Trophoblast cell (in vitro differentiated cells and primary cell): ENCODE results near the gene P2RX7.
"Not testable (repeated sequence)": the region's sequence is repeated elsewhere in the genome, so short reads cannot be mapped to it uniquely, and the experiment has no call there.

ENCODE experiments used
- DNase-seq, 2 donors: peaks; one replicate each; pipeline ENCODE4 v3.0.0-alpha.2; 2016
- H2AFZ ChIP-seq: 2 replicates; pipeline ENCODE4 v1.6.1; 2013; ENCODE audit warnings: low read length, moderate library complexity, mild to moderate bottlenecking; ENCODE audit not compliant: insufficient read depth, poor library complexity
- H2AK5ac ChIP-seq: 2 replicates; pipeline ENCODE4 v1.6.1; 2013; ENCODE audit warnings: mild to moderate bottlenecking, low read length
- H2BK120ac ChIP-seq: 2 replicates; pipeline ENCODE4 v1.6.1; 2013; ENCODE audit warnings: low read length, mild to moderate bottlenecking, moderate library complexity; ENCODE audit not compliant: insufficient read depth, poor library complexity
- H2BK12ac ChIP-seq: 2 replicates; pipeline ENCODE4 v1.6.1; 2013; ENCODE audit warnings: mild to moderate bottlenecking, low read length, moderate library complexity
- H2BK5ac ChIP-seq: 2 replicates; pipeline ENCODE4 v1.6.1; 2013; ENCODE audit warnings: low read length, low read depth, moderate library complexity, mild to moderate bottlenecking; ENCODE audit not compliant: poor library complexity
- H3K14ac ChIP-seq: 2 replicates; pipeline ENCODE4 v1.6.1; 2013; ENCODE audit warnings: mild to moderate bottlenecking, low read length
- H3K18ac ChIP-seq: 2 replicates; pipeline ENCODE4 v1.6.1; 2013; ENCODE audit warnings: mild to moderate bottlenecking, low read length
- H3K23ac ChIP-seq: 2 replicates; pipeline ENCODE4 v1.6.1; 2013; ENCODE audit warnings: low read length
- H3K27ac ChIP-seq: 2 replicates; pipeline ENCODE4 v1.5.1; 2013; ENCODE audit warnings: low read depth, mild to moderate bottlenecking, inconsistent platforms, low read length, moderate library complexity
- H3K27me3 ChIP-seq: 2 replicates; pipeline ENCODE4 v1.6.1; 2013; ENCODE audit warnings: inconsistent platforms, mild to moderate bottlenecking, low read length, moderate library complexity; ENCODE audit not compliant: insufficient read depth
- H3K36me3 ChIP-seq, 2 experiments: 1 replicate in 1 of 2; 2 replicates in 1 of 2; pipeline ENCODE4 v1.6.1; 2013; ENCODE audit warnings: low read length in 2 of 2, mild to moderate bottlenecking in 2 of 2, moderate library complexity in 1 of 2; ENCODE audit not compliant: insufficient read depth in 2 of 2, control insufficient read depth in 1 of 2
- H3K4ac ChIP-seq: 2 replicates; pipeline ENCODE4 v1.6.1; 2013; ENCODE audit warnings: low read depth, mild to moderate bottlenecking, low read length, moderate library complexity
- H3K4me1 ChIP-seq, 2 experiments: 1 replicate in 1 of 2; 2 replicates in 1 of 2; pipeline ENCODE4 v1.6.1; 2013; ENCODE audit warnings: low read length in 2 of 2, mild to moderate bottlenecking in 2 of 2, moderate library complexity in 1 of 2; ENCODE audit not compliant: insufficient read depth in 2 of 2, control insufficient read depth in 1 of 2
- H3K4me2 ChIP-seq: 2 replicates; pipeline ENCODE4 v1.6.1; 2013; ENCODE audit warnings: inconsistent platforms, mild to moderate bottlenecking, low read length, moderate library complexity
- H3K4me3 ChIP-seq: 2 replicates; pipeline ENCODE4 v1.5.1; 2013; ENCODE audit warnings: mild to moderate bottlenecking, low read depth, low read length, inconsistent platforms
- H3K79me1 ChIP-seq: one replicate; pipeline ENCODE4 v1.6.1; 2013; ENCODE audit warnings: low read length
- H3K79me2 ChIP-seq: 2 replicates; pipeline ENCODE4 v1.6.1; 2013; ENCODE audit warnings: low read length, mild to moderate bottlenecking; ENCODE audit not compliant: control insufficient read depth, insufficient read depth, poor library complexity
- H3K9ac ChIP-seq: 2 replicates; pipeline ENCODE4 v1.6.1; 2013; ENCODE audit warnings: mild to moderate bottlenecking, low read length
- H3K9me3 ChIP-seq: 2 replicates; pipeline ENCODE4 v1.6.1; 2013; ENCODE audit warnings: low read depth, mild to moderate bottlenecking, control low read depth, inconsistent platforms, low read length; ENCODE audit not compliant: insufficient read depth
- H4K12ac ChIP-seq: 2 replicates; pipeline ENCODE4 v1.6.1; 2013; ENCODE audit warnings: low read depth, mild to moderate bottlenecking, low read length, moderate library complexity
- H4K8ac ChIP-seq: 2 replicates; pipeline ENCODE4 v1.6.1; 2013; ENCODE audit warnings: low read depth, mild to moderate bottlenecking, low read length, moderate library complexity
- H4K91ac ChIP-seq: one replicate; pipeline ENCODE4 v1.6.1; 2013; ENCODE audit warnings: low read depth, mild to moderate bottlenecking, low read length, moderate library complexity
- WGBS: extraction: QIAGEN DNeasy Blood & Tissue Kit; methylation state at CpG from one replicate; pipeline ENCODE4 v1.1.7; 2013; ENCODE audit warnings: missing lambda C conversion rate; ENCODE audit not compliant: insufficient read length, insufficient coverage; ENCODE audit errors: extremely low coverage; 5-methylcytosine and 5-hydroxymethylcytosine counted together

P2RX7 gene

DNA sequence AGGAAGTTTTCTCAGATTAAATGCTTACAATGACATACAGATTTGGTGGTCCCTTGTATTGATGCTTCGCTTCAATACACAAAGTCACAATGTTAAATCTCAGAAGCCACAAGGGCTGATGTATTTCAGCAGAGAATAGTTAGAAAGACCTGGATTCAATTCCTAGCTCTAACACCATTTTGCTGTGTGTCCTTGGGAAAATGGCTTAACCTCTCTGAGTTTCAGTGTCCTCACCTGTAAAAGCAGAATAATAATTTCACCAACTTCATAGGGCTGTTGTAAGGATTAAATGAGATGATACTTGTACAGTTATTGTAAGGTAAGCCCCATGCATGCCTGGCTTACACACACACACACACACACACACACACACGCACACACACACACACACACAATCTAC is 30.3 kb downstream of the P2RX7 start:
- Histone ChIP-seq H3K4me1 (peaks cover 11 to 20% of the 10 kb centered on the region in 2 experiments), H4K8ac (no peak overlapping the region)

DNA sequence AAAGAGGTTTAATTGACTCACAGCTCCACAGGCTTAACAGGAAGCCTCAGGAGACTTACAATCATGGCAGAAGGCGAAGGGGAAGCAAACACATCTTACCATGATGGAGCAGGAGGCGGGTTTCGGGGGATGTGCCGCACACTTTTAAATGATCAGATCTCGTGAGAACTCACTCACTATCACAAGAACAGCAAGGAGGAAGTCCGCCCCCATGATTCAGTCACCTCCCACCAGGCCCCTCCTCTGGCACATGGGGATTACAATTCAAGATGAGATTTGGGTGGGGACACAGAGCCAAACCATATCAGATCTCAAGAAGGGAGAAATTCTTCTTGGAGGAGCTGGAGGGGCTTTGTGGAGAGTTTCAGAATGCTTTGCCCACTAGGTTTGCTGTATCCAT is 32.2 kb downstream of the P2RX7 start:
- not testable (repeated sequence) for H3K79me1 ChIP-seq, H2AFZ ChIP-seq, H3K14ac ChIP-seq, H3K18ac ChIP-seq, H3K4me2 ChIP-seq, H3K27ac ChIP-seq, DNase-seq, H3K36me3 ChIP-seq, H2BK120ac ChIP-seq, H2BK12ac ChIP-seq, H3K4ac ChIP-seq, H3K9ac ChIP-seq, H3K4me3 ChIP-seq, H3K27me3 ChIP-seq, H3K23ac ChIP-seq, H3K79me2 ChIP-seq, H2AK5ac ChIP-seq, H3K9me3 ChIP-seq, H4K12ac ChIP-seq, H4K8ac ChIP-seq, H2BK5ac ChIP-seq
- no CpG with 5 or more reads among the region's 6 CpGs for WGBS
- Histone ChIP-seq H3K4me1 (peaks cover 11 to 20% of the 10 kb centered on the region in 2 experiments), H4K91ac (peak overlapping the region; percentile 31)

More for the DNA sequence above, 30.3 kb downstream of the P2RX7 start:
- Histone ChIP-seq H3K27ac (no peak overlapping the region), H3K23ac (no peak overlapping the region), H3K27me3 (no peaks in the 10 kb centered on the region), H3K9ac (no peak overlapping the region), H3K9me3 (no peaks in the 10 kb centered on the region), H3K4me2 (no peak overlapping the region), H2BK120ac (no peak overlapping the region), H3K4me3 (no peak overlapping the region), H4K12ac (no peak overlapping the region), H3K36me3 (no peaks in the 10 kb centered on the region), H3K14ac (no peak overlapping the region), H3K4ac (no peak overlapping the region), H2BK12ac (no peak overlapping the region), H3K79me1 (no peaks in the 10 kb centered on the region), H4K91ac (no peak overlapping the region), H3K18ac (no peak overlapping the region), H2AK5ac (no peak overlapping the region), H2BK5ac (no peak overlapping the region), H3K79me2 (no peaks in the 10 kb centered on the region), H2AFZ (no peak overlapping the region)
- DNase-seq, result no peak
- no CpG with 5 or more reads among the region's 2 CpGs for WGBS

DNA sequence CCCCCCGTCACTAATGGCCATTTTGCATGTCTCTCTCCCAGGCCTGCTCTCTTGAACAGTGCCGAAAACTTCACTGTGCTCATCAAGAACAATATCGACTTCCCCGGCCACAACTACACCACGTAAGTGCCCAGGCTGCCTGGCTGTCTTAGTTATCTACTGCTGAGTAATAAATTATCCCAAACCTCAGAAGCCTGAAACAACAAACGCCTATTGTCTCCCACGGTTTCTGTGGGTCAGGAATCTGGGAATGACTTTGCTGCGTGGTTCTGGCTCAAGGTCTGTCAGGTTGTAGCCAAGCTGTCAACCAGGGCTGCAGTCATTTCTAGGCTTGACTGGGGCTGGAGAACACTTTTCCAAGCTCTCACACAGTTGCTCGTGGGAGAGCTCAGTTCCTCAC is 32.6 kb downstream of the P2RX7 start:
- Histone ChIP-seq H3K27ac (no peak overlapping the region), H2BK5ac (no peak overlapping the region), H3K79me2 (no peaks in the 10 kb centered on the region), H3K27me3 (no peaks in the 10 kb centered on the region), H3K14ac (no peak overlapping the region), H3K18ac (no peak overlapping the region), H3K4me2 (no peak overlapping the region), H3K36me3 (no peaks in the 10 kb centered on the region), H4K12ac (no peak overlapping the region), H3K4me1 (peaks cover 11 to 20% of the 10 kb centered on the region in 2 experiments), H2AK5ac (peak overlapping the region; percentile 35), H4K91ac (peak overlapping the region; percentile 31), H3K79me1 (no peaks in the 10 kb centered on the region), H3K9ac (no peak overlapping the region), H2BK120ac (no peak overlapping the region), H4K8ac (no peak overlapping the region), H3K4ac (no peak overlapping the region), H2AFZ (no peak overlapping the region), H3K4me3 (no peak overlapping the region), H2BK12ac (peak overlapping the region; percentile 80), H3K9me3 (no peaks in the 10 kb centered on the region), H3K23ac (no peak overlapping the region)
- DNase-seq, result no peak
- WGBS, result no CpG with 5 or more reads among the region's 9 CpGs

DNA sequence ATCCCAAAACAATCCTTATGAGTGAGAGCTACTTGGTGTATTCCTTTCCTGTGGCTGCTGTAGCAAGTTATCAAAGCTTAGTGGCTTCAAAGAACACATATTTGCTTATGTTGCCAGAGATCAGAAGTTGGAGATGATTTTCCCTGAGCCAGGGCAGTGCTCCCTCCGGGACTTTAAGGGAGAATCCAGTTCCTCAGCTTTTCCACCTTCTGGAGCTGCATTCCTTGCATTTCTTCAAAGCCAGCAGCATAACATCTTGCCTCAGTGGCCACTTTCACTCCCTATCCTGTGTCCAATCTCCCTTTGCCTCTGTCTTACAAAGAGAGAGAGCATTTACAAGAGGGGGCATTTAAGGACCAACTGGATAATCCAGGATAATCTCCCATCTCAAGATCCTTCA is 33.7 kb downstream of the P2RX7 start:
- no peak overlapping the region for H2AK5ac ChIP-seq
- H3K27me3 ChIP-seq, result no peaks in the 10 kb centered on the region
- no CpG with 5 or more reads among the region's 1 CpG for WGBS
- no peaks in the 10 kb centered on the region for H3K9me3 ChIP-seq
- no peak overlapping the region for H3K9ac ChIP-seq
- H3K36me3 ChIP-seq, result no peaks in the 10 kb centered on the region
- no peak overlapping the region for H3K4me3 ChIP-seq
- H2BK120ac ChIP-seq, result no peak overlapping the region
- H3K4me1 ChIP-seq, result peaks cover 11 to 20% of the 10 kb centered on the region in 2 experiments
- H4K12ac ChIP-seq, result no peak overlapping the region
- H3K23ac ChIP-seq, result no peak overlapping the region
- H3K4ac ChIP-seq, result no peak overlapping the region
- no peak overlapping the region for H4K8ac ChIP-seq
- DNase-seq, result peak; percentile 90 to 96
- peak overlapping the region; percentile 47 for H3K27ac ChIP-seq
- H3K4me2 ChIP-seq, result no peak overlapping the region
- H2BK5ac ChIP-seq, result no peak overlapping the region
- no peak overlapping the region for H3K14ac ChIP-seq
- H2BK12ac ChIP-seq, result no peak overlapping the region
- H3K18ac ChIP-seq, result no peak overlapping the region
- no peaks in the 10 kb centered on the region for H3K79me1 ChIP-seq
- H4K91ac ChIP-seq, result no peak overlapping the region
- H2AFZ ChIP-seq, result no peak overlapping the region
- H3K79me2 ChIP-seq, result no peaks in the 10 kb centered on the region
